Activated CD8-positive, alpha-beta T cell treated with anti-CD3 and anti-CD28 coated beads, Interleukin-2, amount 10 ng/mL, durations not matched to agents 7 days and 5 days (primary cell): ENCODE results near the gene DENND4A. TPM values are rescaled to one million over a fixed set of nuclear protein-coding genes. Genes with fewer than 3 reads are reported as not detected.
"Not testable (repeated sequence)": the region's sequence is repeated elsewhere in the genome, so short reads cannot be mapped to it uniquely, and the experiment has no call there.

Experiments
- ATAC-seq: fragments of 150-1000 bp; cut with Tn5 transposase; one replicate; pipeline ENCODE4 v1.10.0; 2021; ENCODE audit warnings: moderate library complexity
- CTCF ChIA-PET: fragments of 350-600 bp; sonication (Branson Sonifier 250); formaldehyde crosslinking; loops from one replicate; lab custom pipeline; 2021; ENCODE audit warnings: antibody characterized with exemption; lab: Charles Lee
- POLR2A ChIA-PET: fragments of 350-600 bp; sonication (Branson Sonifier 250); formaldehyde crosslinking; loops from one replicate; lab custom pipeline; 2021; ENCODE audit warnings: antibody characterized with exemption; lab: Charles Lee
- DNase-seq: peaks from one replicate; pipeline ENCODE4 v3.0.0-alpha.2; 2020
- H3K27ac Mint-ChIP-seq: one replicate; pipeline ENCODE4 v1.8.0; 2021; ENCODE audit warnings: mild to moderate bottlenecking, mixed read lengths
- H3K27me3 Mint-ChIP-seq: one replicate; pipeline ENCODE4 v1.8.0; 2021; ENCODE audit warnings: low read depth, mixed read lengths
- H3K36me3 Mint-ChIP-seq: one replicate; pipeline ENCODE4 v1.8.0; 2021; ENCODE audit warnings: low read depth, mixed read lengths
- H3K4me1 Mint-ChIP-seq: one replicate; pipeline ENCODE4 v1.8.0; 2021; ENCODE audit warnings: low read depth, mixed read lengths
- H3K4me3 Mint-ChIP-seq: one replicate; pipeline ENCODE4 v1.8.0; 2021; ENCODE audit warnings: mild to moderate bottlenecking, mixed read lengths
- H3K9me3 Mint-ChIP-seq: one replicate; pipeline ENCODE4 v1.8.0; 2022; ENCODE audit warnings: mixed read lengths; ENCODE audit not compliant: insufficient read depth
- total RNA-seq, 2 experiments: library from RNA; stranded (reverse); gene quantifications; one replicate each; pipeline ENCODE4 v1.2.3, GENCODE V29; 2021

DENND4A gene
- total RNA-seq, 2 experiments from 2014 or later: 40.1 to 45.0 TPM

- H3K4me1 Mint-ChIP-seq: peaks cover 21% of the 10 kb centered on the region
- ChIA-PET CTCF (no interaction called here), POLR2A (no interaction called here)
- no peaks in the 10 kb centered on the region for H3K9me3 Mint-ChIP-seq
- H3K4me3 Mint-ChIP-seq: no peak overlapping the region
- no peak for ATAC-seq
- H3K27me3 Mint-ChIP-seq: no peaks in the 10 kb centered on the region
- H3K27ac Mint-ChIP-seq: no peak overlapping the region
- DNase-seq: no peak
- H3K36me3 Mint-ChIP-seq: peaks cover 30% of the 10 kb centered on the region
These were observed 33.9 kb downstream of the DENND4A start for GRCh38 chr15:65758242-65758641.

DNA sequence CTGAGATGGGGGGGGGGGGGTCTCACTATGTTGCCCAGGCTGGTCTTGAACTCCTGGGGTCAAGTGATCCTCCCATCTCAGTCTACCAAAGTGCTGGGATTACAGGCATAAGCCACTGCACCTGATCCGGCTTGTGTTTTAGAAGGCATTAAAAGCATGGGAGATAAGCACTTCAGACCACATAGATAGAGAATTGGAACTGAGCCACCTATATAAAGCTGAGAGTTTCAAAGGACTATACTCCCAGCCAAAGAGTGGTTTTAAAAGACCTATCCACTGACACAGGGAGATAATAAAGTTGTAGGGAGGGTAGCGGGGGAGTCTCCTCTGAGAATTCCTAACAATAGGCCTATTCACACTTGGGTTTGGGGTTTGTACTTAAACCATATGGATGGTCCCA lies 34.8 kb downstream of the DENND4A start:
- Mint-ChIP-seq H3K9me3 (no peaks in the 10 kb centered on the region), H3K4me1 (peaks cover 15% of the 10 kb centered on the region), H3K27ac (no peak overlapping the region), H3K36me3 (peaks cover 27% of the 10 kb centered on the region), H3K4me3 (no peak overlapping the region), H3K27me3 (no peaks in the 10 kb centered on the region)
- no peak for ATAC-seq
- ChIA-PET POLR2A (no interaction called here), CTCF (no interaction called here)
- DNase-seq: no peak

DNA sequence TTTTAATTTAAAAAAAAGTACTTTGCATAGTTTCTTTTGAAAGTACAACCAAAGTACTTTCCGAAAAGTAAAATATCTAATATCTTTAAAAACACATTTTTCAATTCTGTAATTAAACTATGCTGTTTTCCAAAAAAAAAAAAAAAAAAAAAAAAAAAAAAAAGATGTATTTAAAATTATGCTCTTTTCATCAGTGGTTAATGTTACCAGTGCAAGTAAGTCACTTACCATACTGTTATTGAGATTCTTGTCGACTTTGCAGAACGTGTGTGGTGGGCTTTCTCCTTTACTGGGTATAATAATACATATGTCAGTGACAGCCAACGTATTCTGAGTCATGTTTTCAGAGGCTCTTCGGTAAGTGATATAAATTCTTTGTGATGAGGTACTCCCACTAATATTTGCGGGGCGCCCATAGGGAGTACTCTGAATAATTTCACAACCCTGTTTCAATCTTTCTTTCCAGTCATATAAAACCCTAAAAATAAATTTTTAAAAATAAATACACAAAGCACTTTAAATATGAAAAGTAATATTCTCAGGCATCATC lies 39.9 kb downstream of the DENND4A start:
- no peaks in the 10 kb centered on the region for H3K27me3 Mint-ChIP-seq
- DNase-seq (no peak), ATAC-seq (no peak)
- no peaks in the 10 kb centered on the region for H3K4me1 Mint-ChIP-seq
- POLR2A ChIA-PET: no interaction called here
- H3K27ac Mint-ChIP-seq: no peak overlapping the region
- peaks cover 34% of the 10 kb centered on the region for H3K36me3 Mint-ChIP-seq
- H3K4me3 Mint-ChIP-seq: no peak overlapping the region
- H3K9me3 Mint-ChIP-seq: no peaks in the 10 kb centered on the region
- CTCF ChIA-PET: no interaction called here

DNA sequence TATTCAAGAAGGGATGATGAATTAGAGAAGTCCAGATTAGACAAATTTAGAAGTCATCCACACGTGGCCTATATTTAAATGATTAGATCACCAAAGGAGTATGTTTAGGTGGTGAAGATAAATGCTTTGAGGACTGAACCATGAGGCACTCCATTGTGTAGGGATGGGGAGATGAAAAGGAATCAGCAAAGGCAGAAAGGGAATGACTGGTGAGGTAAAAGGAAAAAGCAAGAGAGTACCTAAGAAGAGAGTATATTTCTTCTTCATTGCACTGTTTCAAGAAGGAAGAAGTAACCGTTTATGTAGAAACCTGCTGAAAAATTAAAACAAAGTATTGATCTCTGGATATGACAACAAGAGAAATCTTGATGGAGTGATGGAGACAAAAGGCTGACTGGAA lies 40.7 kb downstream of the DENND4A start:
- H3K27me3 Mint-ChIP-seq: no peaks in the 10 kb centered on the region
- ChIA-PET POLR2A (no interaction called here), CTCF (no interaction called here)
- no peaks in the 10 kb centered on the region for H3K9me3 Mint-ChIP-seq
- H3K4me1 Mint-ChIP-seq: no peaks in the 10 kb centered on the region
- peaks cover 34% of the 10 kb centered on the region for H3K36me3 Mint-ChIP-seq
- no peak overlapping the region for H3K27ac Mint-ChIP-seq
- H3K4me3 Mint-ChIP-seq: no peak overlapping the region
- DNase-seq: no peak
- no peak for ATAC-seq

DNA sequence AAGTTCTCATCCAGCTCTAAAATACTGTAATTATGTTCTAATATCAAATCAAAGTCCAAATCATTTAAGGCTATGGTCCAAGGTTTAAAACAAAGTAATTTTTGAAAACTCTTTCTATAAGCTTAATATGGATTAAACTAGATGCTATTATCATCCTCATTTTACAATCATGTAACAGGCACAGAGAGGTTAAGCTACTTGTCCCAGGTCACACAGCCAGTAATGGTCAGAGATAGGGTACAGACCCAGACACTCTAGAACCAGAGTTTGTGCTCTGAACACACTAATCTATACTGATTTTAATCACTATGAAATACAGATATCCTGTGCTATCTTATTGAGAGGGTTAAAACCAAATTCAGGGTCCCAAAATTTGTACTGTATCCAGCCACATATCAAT lies 44.8 kb downstream of the DENND4A start:
- Mint-ChIP-seq H3K36me3 (peaks cover 21% of the 10 kb centered on the region), H3K27me3 (no peaks in the 10 kb centered on the region), H3K27ac (no peak overlapping the region), H3K4me1 (no peaks in the 10 kb centered on the region), H3K9me3 (no peaks in the 10 kb centered on the region), H3K4me3 (no peak overlapping the region)
- CTCF ChIA-PET: interaction anchor here (0.6 kb wide), 1 partner anchor 87 kb away, joined by 3 read pairs; no protein-coding TSS in a partner anchor
- DNase-seq (no peak), ATAC-seq (peak; percentile 27)
- POLR2A ChIA-PET: interaction anchor here (0.7 kb wide), 1 partner anchor 42 kb away, joined by 4 read pairs; no protein-coding TSS in a partner anchor

GRCh38 chr15:65743637-65744252 lies 48.3 kb downstream of the DENND4A start:
- peaks cover 28% of the 10 kb centered on the region for H3K36me3 Mint-ChIP-seq
- ChIA-PET CTCF (no interaction called here), POLR2A (interaction anchor here (0.5 kb wide), 1 partner anchor 22 kb away, joined by 3 read pairs; no protein-coding TSS in a partner anchor)
- no peaks in the 10 kb centered on the region for H3K9me3 Mint-ChIP-seq
- ATAC-seq (no peak), DNase-seq (no peak)
- H3K27ac Mint-ChIP-seq: no peak overlapping the region
- no peaks in the 10 kb centered on the region for H3K27me3 Mint-ChIP-seq
- H3K4me1 Mint-ChIP-seq: peaks cover 5% of the 10 kb centered on the region
- H3K4me3 Mint-ChIP-seq: no peak overlapping the region

DNA sequence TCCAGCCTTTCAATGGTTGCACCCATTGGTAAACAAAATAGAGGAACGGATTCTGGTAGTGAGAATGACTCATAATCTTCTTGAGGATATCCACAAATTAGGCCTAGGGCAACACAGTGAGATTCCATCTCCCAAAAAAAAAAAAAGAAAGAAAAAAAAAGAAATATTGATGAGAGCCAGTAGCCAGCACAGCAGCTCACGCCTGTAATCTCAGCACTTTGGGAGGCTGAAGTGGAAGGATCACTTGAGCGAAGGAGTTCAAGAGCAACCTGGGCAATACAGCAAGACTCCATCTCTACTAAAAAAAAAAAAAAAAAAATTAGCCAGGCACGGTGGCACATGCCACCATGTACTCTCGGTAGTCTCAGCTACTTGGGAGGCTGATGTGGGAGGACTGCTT lies 51.9 kb downstream of the DENND4A start:
- H3K36me3 Mint-ChIP-seq: peaks cover 41% of the 10 kb centered on the region
- H3K27me3 Mint-ChIP-seq: no peaks in the 10 kb centered on the region
- peaks cover 5% of the 10 kb centered on the region for H3K4me1 Mint-ChIP-seq
- H3K4me3 Mint-ChIP-seq: no peak overlapping the region
- ATAC-seq (no peak), DNase-seq (no peak)
- H3K27ac Mint-ChIP-seq: no peak overlapping the region
- ChIA-PET CTCF (no interaction called here), POLR2A (no interaction called here)
- H3K9me3 Mint-ChIP-seq: no peaks in the 10 kb centered on the region

DNA sequence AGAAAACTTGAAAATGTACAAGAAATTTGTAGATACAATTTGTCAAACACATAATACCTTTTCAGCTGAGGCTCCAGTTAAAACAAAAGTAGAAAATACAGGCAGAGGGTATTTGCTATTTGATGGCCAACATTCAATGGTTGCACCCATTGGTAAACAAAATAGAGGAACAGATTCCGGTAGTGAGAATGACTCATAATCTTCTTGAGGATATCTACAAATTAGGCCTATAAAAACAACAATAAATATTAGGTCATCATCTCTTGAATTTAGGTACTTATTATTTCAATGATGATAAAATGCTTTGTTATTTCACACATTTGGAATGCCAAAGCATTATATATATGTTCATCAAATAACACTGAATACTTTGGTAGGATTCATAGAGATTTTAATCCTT lies 53.4 kb downstream of the DENND4A start:
- Mint-ChIP-seq H3K4me3 (no peak overlapping the region), H3K4me1 (peaks cover 5% of the 10 kb centered on the region), H3K27me3 (no peaks in the 10 kb centered on the region), H3K36me3 (peaks cover 47% of the 10 kb centered on the region), H3K9me3 (no peaks in the 10 kb centered on the region), H3K27ac (no peak overlapping the region)
- ChIA-PET CTCF (no interaction called here), POLR2A (no interaction called here)
- no peak for DNase-seq
- ATAC-seq: no peak

- H3K4me1 Mint-ChIP-seq: not testable (repeated sequence)
These were observed 58.5 kb downstream of the DENND4A start for GRCh38 chr15:65733599-65733998.

GRCh38 chr15:65732698-65733097 lies 59.4 kb downstream of the DENND4A start:
- POLR2A ChIA-PET: no interaction called here
- H3K4me1 Mint-ChIP-seq: no peaks in the 10 kb centered on the region
- CTCF ChIA-PET: interaction anchor here (1.0 kb wide), 1 partner anchor 93 kb away, joined by 3 read pairs; no protein-coding TSS in a partner anchor
- no peak for DNase-seq
- no peak overlapping the region for H3K4me3 Mint-ChIP-seq
- H3K27ac Mint-ChIP-seq: no peak overlapping the region
- H3K9me3 Mint-ChIP-seq: no peaks in the 10 kb centered on the region
- no peak for ATAC-seq
- H3K36me3 Mint-ChIP-seq: peaks cover 42% of the 10 kb centered on the region
- H3K27me3 Mint-ChIP-seq: no peaks in the 10 kb centered on the region

More at GRCh38 chr15:65733599-65733998, 58.5 kb downstream of the DENND4A start:
- CTCF ChIA-PET: interaction anchor here (1.0 kb wide), 1 partner anchor 94 kb away, joined by 3 read pairs; no protein-coding TSS in a partner anchor
- H3K9me3 Mint-ChIP-seq, H3K27me3 Mint-ChIP-seq, DNase-seq, H3K4me3 Mint-ChIP-seq, H3K27ac Mint-ChIP-seq, POLR2A ChIA-PET, ATAC-seq: not testable (repeated sequence)
- peaks cover 46% of the 10 kb centered on the region for H3K36me3 Mint-ChIP-seq

- H3K36me3 Mint-ChIP-seq: peaks cover 36% of the 10 kb centered on the region
- H3K4me1 Mint-ChIP-seq: no peaks in the 10 kb centered on the region
- CTCF ChIA-PET: no interaction called here
- no peaks in the 10 kb centered on the region for H3K27me3 Mint-ChIP-seq
- no peak overlapping the region for H3K4me3 Mint-ChIP-seq
- ATAC-seq: no peak
- H3K27ac Mint-ChIP-seq: no peak overlapping the region
- H3K9me3 Mint-ChIP-seq: no peaks in the 10 kb centered on the region
- POLR2A ChIA-PET: no interaction called here
- DNase-seq: no peak
These were observed 60.2 kb downstream of the DENND4A start for GRCh38 chr15:65731926-65732325.

DNA sequence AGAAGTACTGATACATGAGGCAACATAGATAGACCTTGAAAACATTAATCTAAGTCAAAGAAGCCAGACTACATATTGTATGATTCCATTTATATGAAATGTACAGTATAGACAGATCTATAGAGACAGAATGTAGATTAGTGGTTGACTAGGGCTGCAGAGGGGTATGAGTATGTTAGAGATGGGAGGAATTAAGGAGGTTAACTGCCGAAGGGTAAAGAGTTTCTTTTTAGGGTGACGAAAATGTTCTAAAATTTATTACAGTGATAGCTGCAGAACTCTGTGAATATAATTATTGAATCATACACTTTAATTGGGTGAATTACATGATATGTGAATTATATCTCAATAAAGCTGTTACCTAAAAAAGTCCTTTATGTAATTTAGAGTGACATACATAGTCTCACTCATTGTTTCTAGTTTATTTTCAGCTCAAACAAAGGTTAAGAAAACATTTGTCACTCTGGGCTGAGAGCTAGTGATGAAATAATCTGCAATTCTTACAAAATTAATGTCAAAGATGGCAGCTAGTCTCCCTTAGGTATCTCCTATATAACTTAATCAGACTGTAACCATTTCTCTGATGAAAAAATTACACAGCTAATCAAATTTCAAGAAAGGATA lies 61.4 kb downstream of the DENND4A start:
- Mint-ChIP-seq H3K4me1 (no peaks in the 10 kb centered on the region), H3K4me3 (no peak overlapping the region), H3K27ac (no peak overlapping the region), H3K36me3 (peaks cover 32% of the 10 kb centered on the region), H3K9me3 (no peaks in the 10 kb centered on the region), H3K27me3 (no peaks in the 10 kb centered on the region)
- POLR2A ChIA-PET: interaction anchor here (0.5 kb wide), 1 partner anchor 312 kb away, joined by 3 read pairs; no protein-coding TSS in a partner anchor
- no peak for DNase-seq
- CTCF ChIA-PET: interaction anchor here (0.7 to 1.0 kb wide), 2 partner anchors 98 to 132 kb away, joined by 3 read pairs; no protein-coding TSS in a partner anchor
- ATAC-seq: no peak
